ENCODE results near the gene MBD1.
"Not testable (repeated sequence)": the region's sequence is repeated elsewhere in the genome, so short reads cannot be mapped to it uniquely, and the experiment has no call there.

MBD1 gene

DNA sequence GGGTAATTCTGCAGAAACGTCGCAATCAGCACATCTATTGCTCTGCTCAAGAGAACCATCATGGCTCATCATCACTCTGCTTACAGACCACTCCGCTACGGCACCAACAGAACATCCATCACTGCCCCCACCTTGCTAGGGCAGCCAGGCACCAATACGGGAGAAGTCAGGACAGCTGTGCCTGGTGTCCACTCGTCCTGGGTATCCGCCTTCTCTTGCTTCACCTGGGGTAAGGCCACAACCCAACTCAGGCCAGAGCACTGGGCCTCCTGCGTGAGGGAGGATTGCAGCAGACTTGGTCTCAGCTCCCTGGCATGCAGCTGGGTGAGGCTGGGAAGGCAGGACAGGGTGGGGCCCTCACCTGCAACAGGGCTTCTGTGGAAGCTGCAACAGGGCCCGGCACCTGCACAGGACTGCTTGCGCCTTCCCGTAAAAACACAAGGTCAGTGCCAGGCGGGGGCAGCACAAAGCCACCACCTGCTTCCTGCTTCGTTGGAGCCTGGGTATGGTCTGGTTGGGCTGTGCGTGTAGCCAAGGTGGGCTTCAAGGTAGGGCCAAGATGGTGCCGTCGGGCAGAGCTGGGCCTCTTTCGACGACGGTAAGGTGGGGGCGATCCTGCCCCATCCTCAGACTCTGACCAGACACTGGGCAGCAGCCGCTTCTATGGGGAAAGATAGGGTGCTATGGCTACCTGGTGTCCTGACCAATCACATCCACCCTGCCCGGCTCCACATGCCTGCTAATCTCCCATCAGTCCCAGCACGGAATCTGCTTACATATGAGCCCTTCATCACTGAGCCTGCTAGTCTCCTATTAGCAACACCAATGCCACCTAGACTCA, 7.9 kb downstream of the MBD1 start:
- no peak for DNase-seq

GRCh38 chr18:50272568-50272967, 8.8 kb downstream of the MBD1 start:
- no peak for DNase-seq

DNA sequence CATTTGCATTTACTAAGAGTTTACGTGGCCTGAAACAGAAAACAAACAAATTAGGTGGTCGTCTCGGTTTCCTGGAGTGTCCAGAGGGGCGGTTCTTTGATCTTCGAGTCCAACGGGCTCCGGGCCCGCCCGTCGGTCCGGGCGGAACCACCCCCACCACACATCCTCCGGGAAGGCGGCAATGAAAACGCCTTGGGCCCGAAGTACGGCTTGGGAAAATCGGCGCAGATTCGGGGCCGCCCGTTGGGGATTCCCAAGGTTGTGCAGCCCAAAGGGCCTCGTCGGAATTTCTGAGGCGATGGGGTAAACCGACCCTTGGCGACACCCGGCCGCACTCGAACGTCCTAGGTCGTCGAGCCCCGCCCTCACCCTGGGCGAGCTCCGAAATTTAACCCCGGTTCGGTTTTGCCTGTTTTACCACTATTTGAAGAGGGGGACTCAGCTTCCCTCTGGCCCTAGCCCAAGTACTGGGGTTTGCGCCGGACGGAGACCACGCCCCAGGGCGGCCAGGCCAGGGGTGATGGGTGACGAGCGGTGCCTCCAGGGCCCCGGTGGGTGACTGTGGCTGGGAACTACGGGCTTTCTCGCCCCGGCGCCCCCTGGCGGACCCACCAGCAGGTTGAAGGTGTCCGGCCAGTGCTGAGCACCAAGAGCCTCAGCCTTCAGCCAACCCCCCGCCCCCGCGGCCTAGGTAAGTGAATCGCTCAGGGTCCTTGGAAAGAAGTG, 13.1 kb downstream of the MBD1 start:
- DNase-seq: peak; percentile 53 to 74 (median 64)

GRCh38 chr18:50266248-50266704, 15.0 kb downstream of the MBD1 start, which contains the start of gene CFAP53:
Gene CFAP53, minus strand, starts transcription at chr18:50266495. Its CDS starts 91 bp downstream, at chr18:50266404.
- peak; percentile 65 to 87 (median 71) for DNase-seq

DNA sequence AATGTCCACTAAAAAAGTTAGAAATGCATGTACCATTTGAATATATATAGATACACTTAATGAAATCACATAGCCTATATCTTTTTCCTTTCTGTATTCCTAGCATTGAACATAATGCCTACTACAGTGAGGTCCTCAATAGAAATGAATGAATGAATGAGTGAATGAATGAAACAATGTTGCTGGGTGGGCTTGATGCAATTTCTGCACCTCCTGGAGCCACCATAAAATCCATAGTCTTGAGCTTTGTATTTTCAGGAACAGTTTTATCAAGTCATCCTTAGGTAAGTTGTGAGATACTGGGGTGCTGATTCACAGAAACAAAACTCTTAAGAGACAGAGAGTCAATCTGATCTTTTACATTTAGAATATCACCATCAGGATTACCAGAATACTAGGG, 18.3 kb downstream of the MBD1 start:
- no peak for DNase-seq

DNA sequence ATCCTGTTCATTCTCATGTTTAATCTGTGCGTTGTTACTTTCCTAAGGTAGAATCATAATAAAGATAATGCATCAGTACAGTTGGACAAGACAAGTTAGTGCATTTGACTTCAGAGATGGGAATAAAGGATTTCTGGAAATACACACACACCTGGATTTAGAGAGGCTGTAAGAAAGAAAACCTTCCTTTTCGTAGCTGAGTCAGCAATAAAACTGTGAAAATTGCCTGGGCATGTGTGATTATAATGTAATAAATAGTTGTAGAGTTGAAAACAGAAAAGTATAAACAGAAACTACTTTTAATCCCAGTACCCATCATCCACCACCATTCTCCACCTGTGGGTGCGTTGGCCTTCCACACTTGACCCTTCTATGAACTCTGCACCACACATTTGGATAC, 30.4 kb downstream of the MBD1 start:
- DNase-seq: no peak

DNA sequence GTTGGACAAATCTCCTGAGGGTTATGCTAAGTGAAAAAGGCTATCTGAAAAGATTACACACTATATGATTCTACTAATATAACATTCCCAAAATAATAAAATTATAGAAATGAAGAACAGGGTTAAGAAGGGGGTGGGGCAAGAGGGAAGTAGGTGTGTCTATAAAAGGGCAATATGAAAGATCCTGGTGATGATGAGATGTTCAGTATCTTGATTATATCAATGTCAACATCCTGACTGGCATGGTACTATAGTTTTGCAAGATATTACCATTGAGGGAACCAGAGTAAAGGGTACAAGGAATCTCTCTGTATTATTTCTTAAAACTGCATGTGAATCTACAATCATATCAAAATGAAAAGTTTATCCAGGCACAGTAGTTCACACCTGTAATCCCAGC, 31.7 kb downstream of the MBD1 start:
- DNase-seq: no peak

DNA sequence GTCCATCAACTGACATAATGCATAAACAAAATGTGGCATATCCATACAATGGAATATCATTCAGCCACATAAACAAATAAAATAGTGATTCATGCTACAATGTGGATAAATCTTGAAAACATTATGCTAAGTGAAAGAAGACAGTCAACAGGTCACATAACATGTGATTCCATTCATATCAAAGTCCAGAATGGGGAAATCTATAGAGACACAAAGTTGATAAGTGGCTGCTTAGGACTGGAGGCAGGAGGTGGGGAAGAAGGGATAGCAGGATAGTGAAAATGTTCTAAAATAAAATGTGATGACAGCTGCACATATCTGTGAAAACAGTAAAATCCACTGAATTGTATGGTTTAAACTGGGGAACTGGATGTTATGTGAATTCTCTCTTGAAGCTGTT, 33.8 kb downstream of the MBD1 start:
- DNase-seq: no peak

DNA sequence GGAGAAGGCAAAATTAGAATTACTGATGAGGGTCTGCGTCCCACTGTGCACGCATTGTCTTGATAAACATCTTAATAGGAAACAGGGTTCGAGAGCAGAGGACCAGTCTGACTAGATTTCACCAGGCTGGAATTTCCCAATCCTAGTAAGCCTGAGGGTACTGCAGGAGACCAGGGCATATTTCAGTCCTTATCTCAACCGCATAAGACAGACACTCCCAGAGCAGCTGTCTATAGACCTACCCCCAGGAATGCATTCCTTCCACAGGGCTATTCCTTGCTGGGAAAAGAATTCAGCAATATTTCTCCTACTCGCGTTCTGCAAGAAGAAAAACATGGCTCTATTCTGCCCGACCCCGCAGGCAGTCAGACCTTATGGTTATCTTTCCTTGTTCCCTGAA, 39.6 kb downstream of the MBD1 start:
- not testable (repeated sequence) for DNase-seq

DNA sequence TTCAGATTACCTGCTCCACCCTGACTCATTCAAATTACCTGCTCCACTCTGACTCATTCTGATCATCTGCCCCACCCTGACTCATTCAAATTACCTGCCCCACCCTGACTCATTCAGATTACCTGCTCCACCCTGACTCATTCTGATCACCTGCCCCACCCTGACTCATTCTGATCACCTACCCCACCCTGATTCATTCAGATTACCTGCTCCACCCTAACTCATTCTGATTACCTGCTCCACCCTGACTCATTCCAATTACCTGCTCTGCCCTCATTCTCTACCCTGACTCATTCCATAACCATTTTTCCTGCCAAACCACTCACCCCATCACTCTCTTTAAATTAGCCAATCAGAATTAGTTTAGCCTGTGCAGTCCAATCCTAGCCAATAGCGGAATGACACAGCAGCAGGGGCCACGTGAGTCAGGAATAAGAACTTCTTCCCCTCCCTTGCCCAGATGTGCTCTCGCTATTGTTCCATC, 41.2 kb downstream of the MBD1 start:
- DNase-seq: peak in 1 of 5 donors; percentile 11

- no peak for DNase-seq
Measured at GRCh38 chr18:50232419-50232818, 48.9 kb downstream of the MBD1 start.

DNA sequence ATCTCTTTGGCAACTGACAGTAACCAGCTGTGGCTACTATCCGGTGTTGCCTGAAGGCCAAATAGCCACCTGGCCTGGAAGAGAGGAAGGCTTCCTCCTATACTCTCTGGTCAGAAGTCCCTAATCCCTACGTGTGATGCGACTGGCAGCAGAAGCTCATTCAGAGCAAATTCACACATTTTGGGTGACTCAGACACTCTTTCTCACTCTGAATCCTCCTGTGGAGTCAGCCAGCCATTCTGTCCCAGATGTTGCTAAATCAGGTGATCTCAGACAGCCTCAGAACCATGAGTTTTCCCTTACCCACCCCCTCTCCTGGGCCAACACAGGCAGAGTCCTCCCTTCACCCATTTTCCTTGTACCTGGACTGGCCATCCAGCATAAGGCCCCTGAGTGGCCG, 49.7 kb downstream of the MBD1 start:
- DNase-seq: no peak

GRCh38 chr18:50220249-50220648, 61.1 kb downstream of the MBD1 start:
- DNase-seq: not testable (repeated sequence)
